NCI-H460 (cell line): ENCODE data around the gene PHF8. TPM values are rescaled to one million over a fixed set of nuclear protein-coding genes. Genes with fewer than 3 reads are reported as not detected.

Source experiments
- small RNA-seq, 2 experiments: library from RNA; depleted of rRNA; stranded (forward); fragments of <200 nt; gene quantifications; one replicate each; pipeline ENCODE3, GENCODE V24; 2014
- total RNA-seq: library from RNA; depleted of rRNA; stranded (reverse); fragments of >200 nt; shearing (Covaris generic); gene quantifications from 2 replicates; pipeline ENCODE4 v1.2.3, GENCODE V29; 2014; rRNA removed

Gene PHF8
- total RNA-seq, 1 experiment from 2014 or later: 18.1 TPM

Small RNAs within 50 kb of the gene (small RNA-seq; reads per million reads assigned to genes)
- 0.33 to 0.94 reads per million in 2 experiments for gene RNA5SP505

Other genes with a start within 250 kb of the PHF8 start
- gene FAM120C, start 138.8 kb upstream of the PHF8 start, total RNA-seq: 9.2 and 11.2 TPM in 2 replicates